GM12874 (cell line): ENCODE measurements around the gene MGARP.

ENCODE experiments used
- TF ChIP-seq, protein P1 (sequence below): IDR thresholded peaks from 2 replicates; pipeline ENCODE4 v1.5.1; 2011; ENCODE audit warnings: low read depth, mild to moderate bottlenecking, control low read depth, low read length, moderate library complexity; ENCODE audit not compliant: insufficient read depth

The MGARP gene

DNA sequence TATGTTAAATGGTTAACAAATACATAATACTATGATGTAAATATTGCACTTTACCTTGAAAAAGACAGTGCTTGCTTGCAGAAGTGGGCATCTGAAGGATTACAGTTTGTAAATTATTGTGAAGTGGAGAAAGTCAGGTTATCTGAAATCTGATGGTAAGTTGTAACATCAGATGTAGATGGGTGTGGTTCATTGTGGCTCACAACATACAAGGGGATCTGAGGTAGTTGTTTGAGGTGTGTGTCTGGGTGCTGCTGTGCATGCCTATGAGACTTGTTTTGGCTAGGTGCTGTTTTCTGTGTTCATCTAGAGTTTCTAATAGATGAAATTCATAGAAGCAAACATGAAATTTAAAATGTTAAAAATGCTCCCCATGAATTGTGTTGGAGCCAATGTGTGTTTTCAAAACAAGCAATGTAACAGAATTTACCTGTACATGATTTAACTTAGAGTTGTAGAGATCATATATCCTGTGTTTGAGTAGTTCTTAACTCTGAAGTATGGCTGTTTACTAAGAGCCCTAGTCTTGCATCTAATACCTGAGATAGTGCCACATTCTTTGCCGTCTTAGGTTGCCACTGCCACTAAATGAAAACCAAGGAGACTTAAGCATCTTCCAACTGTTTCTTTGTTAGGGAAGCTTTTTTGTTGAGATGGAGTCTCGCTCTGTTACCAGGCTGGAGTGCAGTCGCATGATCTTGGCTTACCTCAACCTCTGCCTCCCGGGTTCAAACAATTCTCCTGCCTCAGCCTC is 34.2 kb upstream of the MGARP start:
- TF ChIP-seq, protein P1, sequence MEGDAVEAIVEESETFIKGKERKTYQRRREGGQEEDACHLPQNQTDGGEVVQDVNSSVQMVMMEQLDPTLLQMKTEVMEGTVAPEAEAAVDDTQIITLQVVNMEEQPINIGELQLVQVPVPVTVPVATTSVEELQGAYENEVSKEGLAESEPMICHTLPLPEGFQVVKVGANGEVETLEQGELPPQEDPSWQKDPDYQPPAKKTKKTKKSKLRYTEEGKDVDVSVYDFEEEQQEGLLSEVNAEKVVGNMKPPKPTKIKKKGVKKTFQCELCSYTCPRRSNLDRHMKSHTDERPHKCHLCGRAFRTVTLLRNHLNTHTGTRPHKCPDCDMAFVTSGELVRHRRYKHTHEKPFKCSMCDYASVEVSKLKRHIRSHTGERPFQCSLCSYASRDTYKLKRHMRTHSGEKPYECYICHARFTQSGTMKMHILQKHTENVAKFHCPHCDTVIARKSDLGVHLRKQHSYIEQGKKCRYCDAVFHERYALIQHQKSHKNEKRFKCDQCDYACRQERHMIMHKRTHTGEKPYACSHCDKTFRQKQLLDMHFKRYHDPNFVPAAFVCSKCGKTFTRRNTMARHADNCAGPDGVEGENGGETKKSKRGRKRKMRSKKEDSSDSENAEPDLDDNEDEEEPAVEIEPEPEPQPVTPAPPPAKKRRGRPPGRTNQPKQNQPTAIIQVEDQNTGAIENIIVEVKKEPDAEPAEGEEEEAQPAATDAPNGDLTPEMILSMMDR, result no peak

DNA sequence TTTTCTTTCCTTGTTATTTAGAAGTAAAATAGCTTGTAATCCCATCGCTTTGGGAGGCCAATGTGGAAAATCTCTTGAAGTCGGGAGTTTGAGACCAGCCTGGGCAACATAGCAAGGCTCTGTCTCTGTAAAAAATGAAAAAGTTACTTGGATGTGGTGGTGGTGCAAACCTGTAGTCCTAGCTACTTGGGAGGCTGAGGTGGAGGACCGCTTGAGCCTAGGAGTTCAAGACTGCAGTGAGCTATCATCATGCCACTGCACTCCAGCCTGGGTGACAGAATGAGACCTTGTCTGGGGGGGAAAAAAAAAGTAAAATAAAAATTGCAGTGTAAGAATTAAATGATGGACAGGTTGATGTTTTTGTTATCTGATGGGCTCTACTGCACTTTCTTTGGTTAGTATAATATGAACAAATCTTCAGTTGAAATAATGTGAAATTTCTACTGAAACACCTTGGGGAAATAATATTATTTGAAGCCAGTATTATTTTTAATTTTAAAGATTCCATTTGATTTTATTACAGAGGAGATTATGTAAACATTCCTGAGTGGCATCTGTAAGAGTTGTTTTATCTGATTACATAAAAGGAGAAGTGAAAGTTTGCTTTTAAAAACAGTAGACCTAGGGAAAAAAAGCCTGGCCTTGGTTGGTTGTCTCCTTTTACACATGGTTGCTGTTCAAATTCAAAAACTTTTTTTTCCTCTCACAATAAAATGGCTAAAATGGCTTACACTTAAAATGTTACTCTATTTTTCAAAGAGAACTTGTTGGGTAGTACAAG is 32.7 kb upstream of the MGARP start:
- TF ChIP-seq, protein P1, result no peak

DNA sequence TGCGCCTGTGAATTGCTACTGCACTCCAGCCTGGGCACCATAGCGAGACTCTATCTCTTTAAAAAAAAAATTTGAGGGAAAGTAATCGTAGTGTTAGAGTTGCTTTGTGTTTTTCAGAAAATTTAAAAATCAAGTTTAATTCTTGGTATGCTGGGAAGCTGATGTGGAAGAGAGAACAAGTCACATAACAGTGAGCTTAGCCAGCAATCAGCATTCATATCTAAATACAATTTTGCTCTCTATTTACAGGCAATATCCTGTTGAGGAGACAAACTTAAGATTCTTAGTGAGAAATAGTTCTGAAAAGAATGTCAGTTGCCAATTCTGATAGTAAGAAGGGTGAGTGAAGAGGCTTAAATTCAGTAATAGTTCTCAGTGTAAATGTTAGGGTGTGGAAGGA is 31.9 kb upstream of the MGARP start:
- TF ChIP-seq, protein P1, result no peak

DNA sequence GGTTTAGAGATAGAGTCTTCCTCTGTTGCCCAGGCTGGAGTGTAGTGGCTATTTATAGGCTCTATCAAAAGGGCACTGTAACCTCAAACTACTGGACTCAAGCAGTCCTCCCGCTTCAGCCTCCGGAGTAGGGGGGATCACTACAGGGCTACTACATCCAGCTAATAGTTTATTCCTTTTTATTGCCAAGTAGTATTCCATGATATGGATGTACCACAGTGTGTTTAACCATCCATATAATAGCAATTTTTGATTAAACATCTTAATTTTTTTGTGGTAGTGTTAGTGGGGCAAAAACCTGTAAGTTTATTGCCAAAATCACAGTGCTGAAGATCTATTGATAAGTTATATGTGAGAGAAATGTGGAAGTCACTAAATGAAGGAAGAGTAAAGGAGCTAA is 24.9 kb upstream of the MGARP start:
- TF ChIP-seq, protein P1, result no peak

DNA sequence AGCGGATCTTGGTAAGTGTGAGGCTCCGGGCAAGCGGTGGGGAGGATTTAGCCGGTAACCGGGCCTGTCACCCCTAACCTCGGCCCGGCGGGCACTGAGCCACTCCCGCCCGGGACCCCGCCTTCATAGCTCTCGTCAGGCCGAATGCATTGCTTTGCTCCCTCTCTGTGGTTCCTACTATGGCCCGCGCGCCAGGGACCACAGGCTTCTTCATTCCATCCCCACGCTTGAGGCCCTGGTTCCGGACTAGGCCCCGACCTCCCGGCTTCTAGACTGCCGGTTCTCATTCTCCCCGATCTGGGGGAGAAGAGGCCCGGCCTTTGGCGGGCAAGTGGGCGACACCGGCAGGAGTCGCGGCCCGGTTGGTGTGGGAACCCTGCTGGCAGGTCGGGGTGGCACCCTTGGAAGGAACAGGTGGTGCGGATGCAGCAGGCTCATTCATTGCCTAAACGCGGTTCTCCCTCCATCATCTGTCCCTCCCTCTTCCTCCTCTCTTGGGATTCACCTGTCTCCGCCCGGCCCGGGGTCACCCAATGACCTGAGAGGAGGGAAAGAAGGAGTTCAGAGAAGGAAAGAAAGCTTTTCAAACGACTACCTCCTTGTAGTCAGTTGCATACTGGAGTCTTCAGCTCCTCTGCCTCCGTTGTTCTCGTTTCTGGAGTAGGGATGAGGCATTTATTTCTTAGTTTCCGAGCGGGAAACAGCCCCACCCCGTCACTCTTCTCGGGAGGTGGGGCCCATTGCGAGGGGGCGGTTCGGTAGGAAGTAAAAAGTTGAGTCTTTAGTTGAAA is 22.0 kb upstream of the MGARP start, which contains the start of gene NDUFC1:
Gene NDUFC1 (minus strand): TSS at position 657 of the 791 bp plus-strand sequence. CDS start 6,679 bp downstream, outside the sequence.
- TF ChIP-seq, protein P1, result peak; percentile 45

DNA sequence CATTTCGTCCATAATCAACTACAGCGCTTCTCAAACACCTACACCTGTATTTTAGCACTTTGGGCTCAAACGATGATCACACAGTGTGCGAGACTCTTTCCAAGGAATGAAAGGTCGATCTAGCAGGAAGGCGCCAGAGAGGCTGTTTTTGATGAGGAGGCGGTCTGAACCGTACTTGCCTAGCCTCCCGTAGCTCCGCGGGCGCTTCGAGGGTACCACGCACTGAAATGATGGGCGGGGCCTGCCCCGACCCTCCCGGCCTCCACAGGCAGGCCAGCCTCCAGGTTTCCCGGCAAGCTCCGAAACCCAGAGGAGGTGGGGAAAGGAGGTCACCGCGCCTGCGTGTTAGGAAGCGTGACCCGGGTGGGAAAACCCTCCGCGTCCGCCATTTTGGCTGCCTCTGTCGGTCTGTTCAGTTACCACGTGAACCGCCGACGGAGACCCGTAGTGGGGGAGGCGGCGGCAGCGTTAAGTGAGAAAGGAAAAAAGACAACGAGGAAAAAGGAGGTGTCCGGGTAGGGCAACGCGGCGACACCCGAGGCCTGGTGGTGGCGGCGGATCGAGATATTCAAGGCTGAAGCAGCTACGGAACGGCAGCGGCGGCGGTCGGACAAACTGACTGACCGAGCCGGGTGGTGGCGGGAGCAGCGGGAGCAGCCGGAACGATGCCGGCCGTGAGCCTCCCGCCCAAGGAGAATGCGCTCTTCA is 21.2 kb upstream of the MGARP start, which contains the start of gene NAA15:
Gene NAA15 (plus strand): TSS at position 393 of the 708 bp plus-strand sequence. CDS start 273 bp downstream, at position 666.
- TF ChIP-seq, protein P1, result no peak
